Measurements from ENCODE around the gene AJAP1. TPM values are rescaled to one million over a fixed set of nuclear protein-coding genes. Genes with fewer than 3 reads are reported as not detected.

The AJAP1 gene
- total RNA-seq, 1 experiment from 2014 or later = not detected

DNA sequence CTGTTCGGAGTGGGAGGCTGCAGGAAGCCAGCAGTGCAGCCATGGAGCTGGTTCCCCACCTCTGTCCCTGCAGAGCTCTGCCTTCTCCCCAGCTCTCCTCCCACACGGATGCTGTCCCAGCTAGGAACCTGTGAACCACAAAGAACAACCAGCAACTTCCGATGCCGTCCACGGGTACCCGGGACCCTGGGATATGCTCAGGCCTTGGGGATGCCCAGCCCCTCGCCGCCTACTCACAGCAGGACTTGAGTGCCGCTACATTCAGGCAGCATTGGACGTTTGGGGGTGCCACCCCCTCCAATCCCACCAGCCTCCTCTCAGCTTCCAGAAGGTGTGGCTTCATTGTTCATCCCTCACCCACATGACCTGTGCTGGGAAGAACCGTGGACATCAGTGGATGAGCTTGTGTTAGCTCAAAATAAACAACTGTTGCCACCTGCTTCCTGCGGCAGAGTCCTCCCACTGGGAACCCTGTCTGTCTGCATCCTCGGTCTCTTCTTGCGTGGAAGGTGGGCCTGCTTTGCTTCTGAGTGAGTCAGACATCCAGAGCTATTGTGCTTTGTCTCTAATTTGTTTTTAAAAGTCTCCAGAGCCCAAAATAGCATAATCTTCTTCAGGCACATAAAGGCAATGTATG lies 20.1 kb upstream of the AJAP1 start:
- no peak overlapping the region for H3K27ac ChIP-seq (ENCODE audit: low read depth, low read length)
- no peaks in the 10 kb centered on the region for H3K36me3 ChIP-seq (ENCODE audit: control insufficient read depth in 1 of 2, insufficient read depth in 2 of 2, low read length in 2 of 2)
- intact Hi-C loops (cut with micrococcal nuclease) = no loop called here
- no peak overlapping the region for H2AFZ ChIP-seq (ENCODE audit: low read depth, low read length, poor library complexity, severe bottlenecking)
- ChIA-PET CTCF (no interaction called here), RAD21 (ENCODE audit: low non-redundant PET in 1 of 2, low total read pairs in 2 of 2, uncharacterized antibody in 2 of 2, unreplicated experiment in 2 of 2) (no interaction called here), POLR2A (no interaction called here)
- BruUV-seq (replicated peaks) = no TSS peak
- no peaks in the 10 kb centered on the region for H3K79me2 ChIP-seq (ENCODE audit: insufficient read depth, low read length)
- no peak overlapping the region for H3K9ac ChIP-seq (ENCODE audit: low read length)
- H3K9me2 ChIP-seq (ENCODE audit: insufficient read depth) = no peaks in the 10 kb centered on the region
- DNase-seq (ENCODE audit: low read depth, low spot score) (no peak), ATAC-seq (no peak)
- no peak overlapping the region for H3K4me3 ChIP-seq (replicated peaks in 1 of 2; ENCODE audit: low read depth in 1 of 2, low read length in 2 of 2)
- no peak overlapping the region for H3K4me2 ChIP-seq (ENCODE audit: low read length)
- H3K27me3 ChIP-seq (ENCODE audit: insufficient read depth, low read length) = no peaks in the 10 kb centered on the region
- no peaks in the 10 kb centered on the region for H3K9me3 ChIP-seq (ENCODE audit: control insufficient read depth in 1 of 2, insufficient read depth in 1 of 2, low read depth in 1 of 2, low read length in 2 of 2)
- TF ChIP-seq, protein P1, sequence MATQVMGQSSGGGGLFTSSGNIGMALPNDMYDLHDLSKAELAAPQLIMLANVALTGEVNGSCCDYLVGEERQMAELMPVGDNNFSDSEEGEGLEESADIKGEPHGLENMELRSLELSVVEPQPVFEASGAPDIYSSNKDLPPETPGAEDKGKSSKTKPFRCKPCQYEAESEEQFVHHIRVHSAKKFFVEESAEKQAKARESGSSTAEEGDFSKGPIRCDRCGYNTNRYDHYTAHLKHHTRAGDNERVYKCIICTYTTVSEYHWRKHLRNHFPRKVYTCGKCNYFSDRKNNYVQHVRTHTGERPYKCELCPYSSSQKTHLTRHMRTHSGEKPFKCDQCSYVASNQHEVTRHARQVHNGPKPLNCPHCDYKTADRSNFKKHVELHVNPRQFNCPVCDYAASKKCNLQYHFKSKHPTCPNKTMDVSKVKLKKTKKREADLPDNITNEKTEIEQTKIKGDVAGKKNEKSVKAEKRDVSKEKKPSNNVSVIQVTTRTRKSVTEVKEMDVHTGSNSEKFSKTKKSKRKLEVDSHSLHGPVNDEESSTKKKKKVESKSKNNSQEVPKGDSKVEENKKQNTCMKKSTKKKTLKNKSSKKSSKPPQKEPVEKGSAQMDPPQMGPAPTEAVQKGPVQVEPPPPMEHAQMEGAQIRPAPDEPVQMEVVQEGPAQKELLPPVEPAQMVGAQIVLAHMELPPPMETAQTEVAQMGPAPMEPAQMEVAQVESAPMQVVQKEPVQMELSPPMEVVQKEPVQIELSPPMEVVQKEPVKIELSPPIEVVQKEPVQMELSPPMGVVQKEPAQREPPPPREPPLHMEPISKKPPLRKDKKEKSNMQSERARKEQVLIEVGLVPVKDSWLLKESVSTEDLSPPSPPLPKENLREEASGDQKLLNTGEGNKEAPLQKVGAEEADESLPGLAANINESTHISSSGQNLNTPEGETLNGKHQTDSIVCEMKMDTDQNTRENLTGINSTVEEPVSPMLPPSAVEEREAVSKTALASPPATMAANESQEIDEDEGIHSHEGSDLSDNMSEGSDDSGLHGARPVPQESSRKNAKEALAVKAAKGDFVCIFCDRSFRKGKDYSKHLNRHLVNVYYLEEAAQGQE (IDR thresholded peaks at IDR 0.05; ENCODE audit: low read depth) = no peak
- TF ChIP-seq CEBPB (IDR thresholded peaks at IDR 0.05; ENCODE audit: low read depth) = no peak
- no peak for TF ChIP-seq POLR2A (IDR thresholded peaks at IDR 0.05; ENCODE audit: borderline replicate concordance, extremely low read depth, insufficient read depth, insufficient read length)
- no peak for TF ChIP-seq SP1 (IDR thresholded peaks at IDR 0.05; ENCODE audit: low read depth)
- TF ChIP-seq MAX (IDR thresholded peaks at IDR 0.05) = no peak
- no peak for TF ChIP-seq TCF7L2 (IDR thresholded peaks at IDR 0.05; ENCODE audit: borderline replicate concordance, extremely low read depth, insufficient read depth, insufficient read length)
- H3K4me1 ChIP-seq (ENCODE audit: control insufficient read depth in 1 of 2, insufficient read depth in 2 of 2, low read length in 2 of 2) = no peaks in the 10 kb centered on the region
- H4K20me1 ChIP-seq (ENCODE audit: insufficient read depth) = no peaks in the 10 kb centered on the region

Measured in HCT116 (cell line).